HL-60 (cell line): Measurements from ENCODE around the gene IRS1.

Experiments
- GABPA ChIP-seq: IDR thresholded peaks from 2 replicates; pipeline ENCODE4 v1.6.1; 2012; ENCODE audit warnings: low read depth
- POLR2AphosphoS5 ChIP-seq: IDR thresholded peaks from 2 replicates; pipeline ENCODE4 v1.6.1; 2012; ENCODE audit warnings: low read depth
- TF ChIP-seq, protein P1 (sequence below): IDR thresholded peaks from one replicate; pipeline ENCODE4 v1.5.1; 2011; ENCODE audit warnings: low read length, control low read depth, inconsistent platforms; ENCODE audit not compliant: insufficient read depth
- TF ChIP-seq, protein P2 (sequence below): IDR thresholded peaks from 2 replicates; pipeline ENCODE4 v1.6.1; 2012; ENCODE audit warnings: low read depth; ENCODE audit not compliant: insufficient replicate concordance

DNA sequence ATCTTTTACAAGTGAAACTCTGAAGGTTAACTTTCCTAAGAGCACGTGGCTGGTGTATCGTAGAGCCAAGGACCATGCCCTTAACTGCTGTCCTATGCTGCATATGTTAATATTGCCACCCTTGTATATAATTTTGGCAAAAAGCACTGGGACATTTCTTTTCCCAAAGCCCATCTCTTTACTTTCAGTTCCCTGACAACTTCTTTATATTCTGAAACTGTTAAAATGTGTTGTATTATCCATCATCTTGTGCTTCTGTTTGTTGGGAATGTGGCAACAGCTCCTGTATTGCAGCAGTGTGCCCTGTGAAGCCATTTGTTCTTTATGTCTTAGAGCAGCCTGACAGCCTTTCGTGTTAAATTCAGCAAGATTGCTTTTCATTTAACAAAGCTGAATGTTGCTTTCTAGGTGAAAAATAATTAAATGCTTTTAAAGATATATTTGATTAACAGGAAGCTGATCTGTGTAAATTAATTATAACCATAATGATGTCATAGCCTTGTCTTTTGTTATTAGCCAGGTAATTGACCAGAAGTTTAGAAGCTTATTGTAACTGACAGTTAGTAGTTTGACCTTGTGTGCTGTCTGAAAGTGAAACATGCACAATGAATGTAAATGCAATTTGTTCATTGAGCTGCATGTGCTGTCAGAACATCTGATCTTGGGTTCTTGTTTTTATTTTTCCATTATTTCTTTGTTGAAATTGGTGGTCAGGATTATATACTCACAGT lies 45.9 kb upstream of the IRS1 start:
- TF ChIP-seq POLR2AphosphoS5 (no peak), GABPA (no peak)
- TF ChIP-seq, protein P1, sequence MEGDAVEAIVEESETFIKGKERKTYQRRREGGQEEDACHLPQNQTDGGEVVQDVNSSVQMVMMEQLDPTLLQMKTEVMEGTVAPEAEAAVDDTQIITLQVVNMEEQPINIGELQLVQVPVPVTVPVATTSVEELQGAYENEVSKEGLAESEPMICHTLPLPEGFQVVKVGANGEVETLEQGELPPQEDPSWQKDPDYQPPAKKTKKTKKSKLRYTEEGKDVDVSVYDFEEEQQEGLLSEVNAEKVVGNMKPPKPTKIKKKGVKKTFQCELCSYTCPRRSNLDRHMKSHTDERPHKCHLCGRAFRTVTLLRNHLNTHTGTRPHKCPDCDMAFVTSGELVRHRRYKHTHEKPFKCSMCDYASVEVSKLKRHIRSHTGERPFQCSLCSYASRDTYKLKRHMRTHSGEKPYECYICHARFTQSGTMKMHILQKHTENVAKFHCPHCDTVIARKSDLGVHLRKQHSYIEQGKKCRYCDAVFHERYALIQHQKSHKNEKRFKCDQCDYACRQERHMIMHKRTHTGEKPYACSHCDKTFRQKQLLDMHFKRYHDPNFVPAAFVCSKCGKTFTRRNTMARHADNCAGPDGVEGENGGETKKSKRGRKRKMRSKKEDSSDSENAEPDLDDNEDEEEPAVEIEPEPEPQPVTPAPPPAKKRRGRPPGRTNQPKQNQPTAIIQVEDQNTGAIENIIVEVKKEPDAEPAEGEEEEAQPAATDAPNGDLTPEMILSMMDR = no peak
- TF ChIP-seq, protein P2, sequence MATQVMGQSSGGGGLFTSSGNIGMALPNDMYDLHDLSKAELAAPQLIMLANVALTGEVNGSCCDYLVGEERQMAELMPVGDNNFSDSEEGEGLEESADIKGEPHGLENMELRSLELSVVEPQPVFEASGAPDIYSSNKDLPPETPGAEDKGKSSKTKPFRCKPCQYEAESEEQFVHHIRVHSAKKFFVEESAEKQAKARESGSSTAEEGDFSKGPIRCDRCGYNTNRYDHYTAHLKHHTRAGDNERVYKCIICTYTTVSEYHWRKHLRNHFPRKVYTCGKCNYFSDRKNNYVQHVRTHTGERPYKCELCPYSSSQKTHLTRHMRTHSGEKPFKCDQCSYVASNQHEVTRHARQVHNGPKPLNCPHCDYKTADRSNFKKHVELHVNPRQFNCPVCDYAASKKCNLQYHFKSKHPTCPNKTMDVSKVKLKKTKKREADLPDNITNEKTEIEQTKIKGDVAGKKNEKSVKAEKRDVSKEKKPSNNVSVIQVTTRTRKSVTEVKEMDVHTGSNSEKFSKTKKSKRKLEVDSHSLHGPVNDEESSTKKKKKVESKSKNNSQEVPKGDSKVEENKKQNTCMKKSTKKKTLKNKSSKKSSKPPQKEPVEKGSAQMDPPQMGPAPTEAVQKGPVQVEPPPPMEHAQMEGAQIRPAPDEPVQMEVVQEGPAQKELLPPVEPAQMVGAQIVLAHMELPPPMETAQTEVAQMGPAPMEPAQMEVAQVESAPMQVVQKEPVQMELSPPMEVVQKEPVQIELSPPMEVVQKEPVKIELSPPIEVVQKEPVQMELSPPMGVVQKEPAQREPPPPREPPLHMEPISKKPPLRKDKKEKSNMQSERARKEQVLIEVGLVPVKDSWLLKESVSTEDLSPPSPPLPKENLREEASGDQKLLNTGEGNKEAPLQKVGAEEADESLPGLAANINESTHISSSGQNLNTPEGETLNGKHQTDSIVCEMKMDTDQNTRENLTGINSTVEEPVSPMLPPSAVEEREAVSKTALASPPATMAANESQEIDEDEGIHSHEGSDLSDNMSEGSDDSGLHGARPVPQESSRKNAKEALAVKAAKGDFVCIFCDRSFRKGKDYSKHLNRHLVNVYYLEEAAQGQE = no peak
